GM12878 (cell line): ENCODE measurements around the gene SLC15A3. TPM values are rescaled to one million over a fixed set of nuclear protein-coding genes. Genes with fewer than 3 reads are reported as not detected.
A peak's percentile ranks its signal among the peaks of the same experiment; 100 is the strongest.

Source experiments
- ATAC-seq: fragments of 200-7000 bp; cut with Tn5 transposase; 3 replicates; pipeline ENCODE4 v1.9.1; 2020; ENCODE audit warnings: mild to moderate bottlenecking, moderate library complexity
- BruUV-seq: library from RNA; stranded (reverse); fragments of 400-500 nt; replicated peaks from 2 replicates; lab custom pipeline; 2021; lab: Mats Ljungman, UMichigan
- CTCF ChIA-PET: fragments of 300-600 bp; sonication (Branson Sonifier 250); formaldehyde crosslinking; extraction: SDS; loops from one replicate; lab custom pipeline; 2021; ENCODE audit warnings: inconsistent platforms; lab: Yijun Ruan, JAX
- POLR2A ChIA-PET: fragments of 350-600 bp; formaldehyde crosslinking; extraction: SDS; loops from one replicate; lab custom pipeline; 2021; ENCODE audit warnings: inconsistent platforms; lab: Charles Lee
- RAD21 ChIA-PET: fragments of 300-600 bp; sonication (Branson Sonifier 250); formaldehyde crosslinking; loops from one replicate; lab custom pipeline; 2023; ENCODE audit warnings: antibody characterized with exemption; ENCODE audit not compliant: unreplicated experiment; lab: Charles Lee
- SMC1A ChIA-PET: fragments of 300-600 bp; sonication (Branson Sonifier 250); formaldehyde crosslinking; loops from one replicate; lab custom pipeline; 2023; ENCODE audit not compliant: unreplicated experiment, uncharacterized antibody; lab: Charles Lee
- DNase-seq: peaks from one replicate; pipeline ENCODE4 v3.0.0-alpha.2; 2011; ENCODE audit warnings: low read depth, low spot score
- FAIRE-seq: peaks from 3 replicates; lab custom pipeline; 2011; peaks lifted over from hg19 to GRCh38; lab: Jason Lieb, UNC
- H2AFZ ChIP-seq: 2 replicates; pipeline ENCODE4 v1.6.0; 2011; ENCODE audit warnings: low read depth, low read length, control low read depth; ENCODE audit not compliant: control insufficient read depth
- H3K27ac ChIP-seq: 2 replicates; pipeline ENCODE4 v1.5.1; 2011; ENCODE audit warnings: control low read depth; ENCODE audit not compliant: control insufficient read depth, insufficient read depth
- H3K27me3 ChIP-seq, 2 experiments: replicated peaks in 1 of 2; 2 replicates each; pipeline versions ENCODE4 v1.6.0 to v1.6.1; 2011; ENCODE audit warnings: low read length in 1 of 2; ENCODE audit not compliant: control insufficient read depth in 2 of 2, insufficient read depth in 2 of 2
- H3K36me3 ChIP-seq, 2 experiments: 2 replicates each; pipeline ENCODE4 v1.5.1; 2011; ENCODE audit warnings: low read length in 1 of 2; ENCODE audit not compliant: control insufficient read depth in 2 of 2, insufficient read depth in 2 of 2
- H3K4me1 ChIP-seq: 2 replicates; pipeline ENCODE4 v1.6.1; 2011; ENCODE audit warnings: mild to moderate bottlenecking, low read length, moderate library complexity, mixed read lengths; ENCODE audit not compliant: control insufficient read depth, insufficient read depth
- H3K4me2 ChIP-seq: 2 replicates; pipeline ENCODE4 v1.6.0; 2011; ENCODE audit warnings: control low read depth; ENCODE audit not compliant: control insufficient read depth, insufficient read depth
- H3K4me3 ChIP-seq: fragments of 200-600 bp; sonication (generic); 2 replicates; pipeline ENCODE4 v1.5.1; 2016
- H3K79me2 ChIP-seq: 2 replicates; pipeline ENCODE4 v1.6.0; 2011; ENCODE audit warnings: low read length; ENCODE audit not compliant: control insufficient read depth, insufficient read depth
- H3K9ac ChIP-seq: 2 replicates; pipeline ENCODE4 v1.8.0; 2011; ENCODE audit warnings: low read length, control low read depth, mixed read lengths; ENCODE audit not compliant: control insufficient read depth, insufficient read depth
- H3K9me3 ChIP-seq: replicated peaks from 3 replicates; pipeline ENCODE4 v1.5.1; 2011; ENCODE audit warnings: mild to moderate bottlenecking, low read length; ENCODE audit not compliant: control insufficient read depth, insufficient read depth
- H4K20me1 ChIP-seq: 2 replicates; pipeline ENCODE4 v1.6.0; 2011; ENCODE audit not compliant: control insufficient read depth, insufficient read depth
- GABPA ChIP-seq: IDR thresholded peaks from 2 replicates; pipeline ENCODE4 v1.6.1; 2014; ENCODE audit warnings: antibody characterized with exemption, low read depth, mild to moderate bottlenecking, inconsistent platforms
- JUNB ChIP-seq: IDR thresholded peaks from 2 replicates; pipeline ENCODE4 v1.6.1; 2016; ENCODE audit warnings: antibody characterized with exemption, mild to moderate bottlenecking
- JUND ChIP-seq: IDR thresholded peaks from 2 replicates; pipeline ENCODE4 v1.6.1; 2012; ENCODE audit warnings: low read depth, mild to moderate bottlenecking, low read length, improper control_type of control experiment, moderate library complexity
- MEF2B ChIP-seq: fragments of 450-650 bp; IDR thresholded peaks from 2 replicates; pipeline ENCODE4 v1.6.1; 2018; ENCODE audit warnings: mild to moderate bottlenecking, moderate library complexity; ENCODE audit not compliant: partially characterized antibody, poor library complexity, severe bottlenecking
- NR2C1 ChIP-seq: fragments of 450-650 bp; IDR thresholded peaks from 2 replicates; pipeline ENCODE4 v1.6.1; 2017; ENCODE audit warnings: antibody characterized with exemption, mild to moderate bottlenecking, moderate library complexity
- SMAD1 ChIP-seq: fragments of 450-650 bp; IDR thresholded peaks from 2 replicates; pipeline ENCODE4 v1.6.1; 2018; ENCODE audit warnings: mild to moderate bottlenecking, low read depth; ENCODE audit not compliant: partially characterized antibody
- TBL1XR1 ChIP-seq: IDR thresholded peaks from 2 replicates; pipeline ENCODE4 v1.6.1; 2012; ENCODE audit warnings: low read depth, low read length, improper control_type of control experiment
- YY1 ChIP-seq: IDR thresholded peaks from 2 replicates; pipeline ENCODE4 v1.6.1; 2011; ENCODE audit warnings: low read depth, mild to moderate bottlenecking, low read length
- WGBS: methylation state at CpG from one replicate; pipeline ENCODE4 v1.1.6; 2016; ENCODE audit warnings: low lambda C conversion rate; ENCODE audit not compliant: insufficient replicate concordance, insufficient coverage; ENCODE audit errors: missing lambda C conversion rate; 5-methylcytosine and 5-hydroxymethylcytosine counted together
- in situ Hi-C: fragments of 300-500 bp; cut with MboI; formaldehyde crosslinking; loops from 9 replicates; pipeline ENCODE4 v1.14.3; 2018; ENCODE audit warnings: mixed read lengths
- intact Hi-C: fragments of 100-400 bp; cut with micrococcal nuclease; formaldehyde crosslinking; loops from one replicate; pipeline ENCODE4 v1.14.2; 2022; ENCODE audit not compliant: unreplicated experiment
- polyA plus RNA-seq, 11 experiments: library from polyadenylated mRNA; depleted of rRNA in 4 of 11; unstranded in 6 of 11; stranded (reverse) in 5 of 11; fragments of >200 nt; fragmentation: Nextera tagmentation in 4 of 11; fragmentation: Illumina TruSeq in 1 of 11; extraction: Ambion mirVana in 4 of 11; extraction: Trizol in 1 of 11; gene quantifications; 1 replicate in 1 of 11; 2 replicates in 10 of 11; pipeline versions ENCODE4 v1.2.1 to v1.2.3, GENCODE V29; 2011 to 2016; ENCODE audit warnings: inconsistent platforms in 2 of 11, missing spikeins in 2 of 11, low read depth in 1 of 11
- total RNA-seq, 4 experiments: library from RNA; depleted of rRNA in 3 of 4; stranded (reverse); fragments of >200 nt in 3 of 4; fragmentation: Illumina TruSeq in 1 of 4; extraction: Trizol in 1 of 4; gene quantifications; 2 replicates each; pipeline versions ENCODE4 v1.2.1 to v1.2.3, GENCODE V29; 2013 to 2021

Gene SLC15A3
- total and polyA plus RNA-seq, 10 of the 15 experiments (the other 5 are each of a cell fraction or from before 2014, with no cell fraction given), result 17.7 to 102 (median 55.8) TPM

GRCh38 chr11:60984149-60984548 is 32.2 kb upstream of the SLC15A3 start (continued):
- TF ChIP-seq TBL1XR1 (no peak), NR2C1 (no peak), GABPA (no peak), SMAD1 (no peak)

DNA sequence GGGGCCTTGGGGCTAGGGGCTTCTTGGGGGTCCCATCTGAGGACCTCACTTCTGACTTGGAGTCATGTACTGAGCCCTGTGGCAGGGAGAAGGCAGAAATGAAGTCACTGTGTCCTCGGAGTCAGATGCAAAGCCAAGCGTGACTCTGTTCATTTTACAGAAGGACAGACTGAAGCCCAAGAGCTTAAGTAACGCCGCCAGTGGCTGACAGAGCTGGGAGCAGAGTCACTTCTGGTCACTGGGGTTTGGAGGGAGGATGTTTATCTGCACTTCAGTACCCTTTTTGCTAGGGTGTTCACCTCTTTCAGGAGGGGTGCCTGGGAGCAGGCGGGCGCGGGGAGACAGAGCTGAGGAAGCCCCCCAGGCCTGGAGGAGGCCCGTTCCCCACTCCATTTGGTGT is 30.2 kb upstream of the SLC15A3 start:
- Histone ChIP-seq H4K20me1 (no peaks in the 10 kb centered on the region), H3K27ac (no peak overlapping the region), H3K27me3 (no peaks in the 10 kb centered on the region), H3K9ac (no peak overlapping the region), H2AFZ (no peak overlapping the region), H3K9me3 (no peaks in the 10 kb centered on the region), H3K4me1 (no peaks in the 10 kb centered on the region), H3K4me3 (no peak overlapping the region), H3K79me2 (no peaks in the 10 kb centered on the region), H3K36me3 (no peaks in the 10 kb centered on the region), H3K4me2 (no peak overlapping the region)
- in situ Hi-C loops (no loop called here), intact Hi-C loops (no loop called here)
- no peak for FAIRE-seq
- DNase-seq, result no peak
- no peak for TF ChIP-seq JUNB
- no peak for TF ChIP-seq MEF2B
- POLR2A ChIA-PET, result no interaction called here
- RAD21 ChIA-PET, result interaction anchor here (1.0 kb wide), 1 partner anchor 79 kb away, joined by 3 read pairs; no protein-coding TSS in a partner anchor
- CTCF ChIA-PET, result interaction anchor here (4.7 kb wide), 1 partner anchor 12 kb away, joined by 21 read pairs; the partner anchor contains the start of gene CD6
- ATAC-seq, result no peak
- SMC1A ChIA-PET, result no interaction called here
- WGBS, result 55% methylated on average over 8 of the region's 8 CpGs
- no TSS peak for BruUV-seq

- Histone ChIP-seq H3K36me3 (no peaks in the 10 kb centered on the region), H3K9ac (no peak overlapping the region), H4K20me1 (no peaks in the 10 kb centered on the region), H3K4me2 (no peak overlapping the region), H2AFZ (no peak overlapping the region), H3K4me1 (no peaks in the 10 kb centered on the region), H3K79me2 (no peaks in the 10 kb centered on the region), H3K4me3 (no peak overlapping the region), H3K27me3 (no peaks in the 10 kb centered on the region), H3K27ac (no peak overlapping the region), H3K9me3 (no peaks in the 10 kb centered on the region)
- SMC1A ChIA-PET, result no interaction called here
- CTCF ChIA-PET, result interaction anchor here (4.7 kb wide), 1 partner anchor 11 kb away, joined by 21 read pairs; the partner anchor contains the start of gene CD6
- ATAC-seq (no peak), FAIRE-seq (no peak), DNase-seq (no peak)
- 61% methylated on average over 12 of the region's 12 CpGs for WGBS
- POLR2A ChIA-PET, result no interaction called here
- no TSS peak for BruUV-seq
- TF ChIP-seq YY1, result peak; percentile 56; the same call in 1 of the 2 replicates
- TF ChIP-seq JUND, result no peak
- in situ Hi-C loops (no loop called here), intact Hi-C loops (no loop called here)
- RAD21 ChIA-PET, result no interaction called here
These were observed 29.5 kb upstream of the SLC15A3 start for GRCh38 chr11:60981515-60981914.
